Osteoblast (primary cell): ENCODE measurements around the gene TMEM200B. TPM values are rescaled to one million over a fixed set of nuclear protein-coding genes. Genes with fewer than 3 reads are reported as not detected.

ENCODE experiments used
- DNase-seq: peaks from one replicate; pipeline ENCODE4 v3.0.0; 2011; ENCODE audit warnings: low spot score, mixed read lengths; ENCODE audit not compliant: insufficient read length; ENCODE audit errors: missing footprints
- H2AFZ ChIP-seq: 2 replicates; pipeline ENCODE4 v1.6.0; 2011; ENCODE audit warnings: mild to moderate bottlenecking, low read length
- H3K27ac ChIP-seq: 2 replicates; pipeline ENCODE4 v1.5.1; 2011; ENCODE audit warnings: mild to moderate bottlenecking, low read depth, low read length, moderate library complexity
- H3K27me3 ChIP-seq: 2 replicates; pipeline ENCODE4 v1.6.0; 2012; ENCODE audit warnings: mild to moderate bottlenecking, control low read depth, inconsistent platforms, low read length, moderate library complexity; ENCODE audit not compliant: insufficient read depth
- H3K36me3 ChIP-seq: 2 replicates; pipeline ENCODE4 v1.5.1; 2011; ENCODE audit warnings: mild to moderate bottlenecking, low read length, control low read depth, moderate library complexity; ENCODE audit not compliant: insufficient read depth
- H3K4me1 ChIP-seq: 2 replicates; pipeline ENCODE4 v1.5.1; 2011; ENCODE audit warnings: mild to moderate bottlenecking, low read length, control low read depth, moderate library complexity; ENCODE audit not compliant: insufficient read depth
- H3K4me2 ChIP-seq: 2 replicates; pipeline ENCODE4 v1.6.0; 2011; ENCODE audit warnings: mild to moderate bottlenecking, low read length; ENCODE audit not compliant: insufficient read depth
- H3K4me3 ChIP-seq: fragments of 200-600 bp; sonication (generic); 3 replicates; pipeline ENCODE4 v1.5.1; 2012; ENCODE audit warnings: mild to moderate bottlenecking, low read length, inconsistent platforms; ENCODE audit not compliant: insufficient read depth
- H3K79me2 ChIP-seq: 2 replicates; pipeline ENCODE4 v1.6.0; 2012; ENCODE audit warnings: mild to moderate bottlenecking, low read length, control low read depth, inconsistent platforms; ENCODE audit not compliant: insufficient read depth
- H3K9me3 ChIP-seq: 2 replicates; pipeline ENCODE4 v1.5.1; 2011; ENCODE audit warnings: low read depth, low read length, control low read depth
- H4K20me1 ChIP-seq: 2 replicates; pipeline ENCODE4 v1.6.0; 2012; ENCODE audit warnings: mild to moderate bottlenecking, low read length, control low read depth; ENCODE audit not compliant: insufficient read depth
- total RNA-seq: library from RNA; depleted of rRNA; stranded (reverse); fragments of >200 nt; gene quantifications from 2 replicates; pipeline ENCODE4 v1.2.3, GENCODE V29; 2012
- TF ChIP-seq, protein P1 (sequence below): IDR thresholded peaks from 2 replicates; pipeline ENCODE4 v1.5.1; 2011; ENCODE audit warnings: mild to moderate bottlenecking, low read depth, low read length, moderate library complexity; ENCODE audit errors: extremely low read depth

TMEM200B gene
- total RNA-seq, 1 donor: 9.4 TPM

DNA sequence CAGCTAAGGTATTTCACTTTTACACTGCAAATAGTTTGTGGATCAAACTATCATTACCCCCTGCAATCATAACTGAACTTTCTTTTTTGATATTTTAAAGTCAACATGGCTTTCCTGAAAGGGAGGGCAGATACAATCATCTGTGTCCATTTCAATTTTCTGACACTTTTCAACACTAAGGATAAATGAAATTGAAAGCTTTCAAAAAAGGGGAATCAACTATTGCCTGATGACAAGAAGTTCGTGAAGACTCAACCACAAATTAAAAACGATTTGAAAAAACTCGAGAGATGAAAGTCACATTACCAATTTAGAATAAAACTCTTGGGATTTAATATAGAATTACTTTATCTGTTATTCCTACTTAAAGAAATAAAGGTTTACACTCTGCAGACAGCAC, 46.3 kb upstream of the TMEM200B start:
- no peak overlapping the region for H3K4me3 ChIP-seq
- H3K27ac ChIP-seq: no peak overlapping the region
- no peak overlapping the region for H2AFZ ChIP-seq
- peaks cover 100% of the 10 kb centered on the region for H3K79me2 ChIP-seq
- H3K4me2 ChIP-seq: no peak overlapping the region
- DNase-seq: no peak
- TF ChIP-seq, protein P1, sequence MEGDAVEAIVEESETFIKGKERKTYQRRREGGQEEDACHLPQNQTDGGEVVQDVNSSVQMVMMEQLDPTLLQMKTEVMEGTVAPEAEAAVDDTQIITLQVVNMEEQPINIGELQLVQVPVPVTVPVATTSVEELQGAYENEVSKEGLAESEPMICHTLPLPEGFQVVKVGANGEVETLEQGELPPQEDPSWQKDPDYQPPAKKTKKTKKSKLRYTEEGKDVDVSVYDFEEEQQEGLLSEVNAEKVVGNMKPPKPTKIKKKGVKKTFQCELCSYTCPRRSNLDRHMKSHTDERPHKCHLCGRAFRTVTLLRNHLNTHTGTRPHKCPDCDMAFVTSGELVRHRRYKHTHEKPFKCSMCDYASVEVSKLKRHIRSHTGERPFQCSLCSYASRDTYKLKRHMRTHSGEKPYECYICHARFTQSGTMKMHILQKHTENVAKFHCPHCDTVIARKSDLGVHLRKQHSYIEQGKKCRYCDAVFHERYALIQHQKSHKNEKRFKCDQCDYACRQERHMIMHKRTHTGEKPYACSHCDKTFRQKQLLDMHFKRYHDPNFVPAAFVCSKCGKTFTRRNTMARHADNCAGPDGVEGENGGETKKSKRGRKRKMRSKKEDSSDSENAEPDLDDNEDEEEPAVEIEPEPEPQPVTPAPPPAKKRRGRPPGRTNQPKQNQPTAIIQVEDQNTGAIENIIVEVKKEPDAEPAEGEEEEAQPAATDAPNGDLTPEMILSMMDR: no peak
- peaks cover 23% of the 10 kb centered on the region for H3K36me3 ChIP-seq
- H3K9me3 ChIP-seq: no peaks in the 10 kb centered on the region
- no peaks in the 10 kb centered on the region for H3K27me3 ChIP-seq
- H4K20me1 ChIP-seq: peaks cover 76% of the 10 kb centered on the region
- peaks cover 30% of the 10 kb centered on the region for H3K4me1 ChIP-seq

DNA sequence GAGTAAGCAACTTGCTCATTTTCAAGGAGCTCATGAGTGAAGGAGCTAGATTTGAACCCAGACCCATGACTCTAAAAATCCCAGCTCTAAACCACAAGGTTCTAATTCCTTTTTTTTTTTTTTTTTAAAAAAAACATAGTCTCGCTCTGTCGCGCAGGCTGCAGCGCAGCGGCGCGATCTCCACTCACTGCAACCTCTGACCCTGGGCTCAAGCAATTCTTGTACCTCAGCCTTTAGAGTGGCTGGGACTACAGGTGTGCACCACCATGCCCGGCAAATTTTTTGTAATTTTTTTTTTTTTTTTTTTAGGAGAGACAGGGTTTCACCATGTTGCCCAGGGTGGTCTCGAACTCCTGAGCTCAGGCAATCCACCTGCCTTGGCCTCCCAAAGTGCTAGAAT, 44.2 kb upstream of the TMEM200B start:
- Histone ChIP-seq H3K4me2 (no peak overlapping the region), H4K20me1 (peaks cover 84% of the 10 kb centered on the region), H2AFZ (no peak overlapping the region), H3K36me3 (peaks cover 39% of the 10 kb centered on the region), H3K27me3 (no peaks in the 10 kb centered on the region), H3K79me2 (peaks cover 100% of the 10 kb centered on the region), H3K9me3 (no peaks in the 10 kb centered on the region), H3K4me1 (peaks cover 30% of the 10 kb centered on the region), H3K4me3 (no peak overlapping the region), H3K27ac (no peak overlapping the region)
- TF ChIP-seq, protein P1: no peak
- no peak for DNase-seq

DNA sequence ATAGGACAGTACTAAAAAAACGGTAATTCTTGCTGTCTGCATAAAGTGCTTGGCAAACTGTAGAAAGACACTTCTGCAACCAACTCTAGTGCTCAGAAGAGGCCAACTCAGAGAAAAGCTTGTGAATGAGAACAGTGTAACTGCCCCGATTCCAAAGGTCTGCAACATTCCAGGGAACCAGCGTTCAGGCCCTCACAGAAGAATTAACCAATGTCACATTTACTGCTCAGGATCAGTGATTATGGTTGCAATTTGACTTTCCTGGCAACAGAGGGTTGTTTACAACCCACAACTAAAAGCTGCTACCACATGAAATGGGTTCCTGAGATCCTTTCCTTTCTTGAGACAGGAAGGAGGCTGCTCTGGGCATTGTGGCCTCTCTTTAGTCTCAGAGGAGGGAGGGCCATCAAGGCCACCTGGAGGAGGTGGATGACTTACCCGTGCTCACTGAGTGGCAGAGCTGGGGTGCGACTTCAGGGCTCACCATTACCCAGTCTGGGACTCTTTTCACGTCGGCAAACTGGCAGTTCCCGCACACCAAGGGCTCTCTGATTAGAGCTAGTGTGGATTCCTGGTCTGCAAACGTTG, 42.7 kb upstream of the TMEM200B start:
- Histone ChIP-seq H3K27ac (peak overlapping the region; percentile 25), H4K20me1 (peaks cover 80% of the 10 kb centered on the region), H3K4me2 (no peak overlapping the region), H3K9me3 (no peaks in the 10 kb centered on the region), H3K4me3 (no peak overlapping the region), H3K4me1 (peaks cover 31% of the 10 kb centered on the region), H2AFZ (no peak overlapping the region), H3K36me3 (peaks cover 50% of the 10 kb centered on the region), H3K27me3 (no peaks in the 10 kb centered on the region), H3K79me2 (peaks cover 100% of the 10 kb centered on the region)
- TF ChIP-seq, protein P1: no peak
- no peak for DNase-seq

DNA sequence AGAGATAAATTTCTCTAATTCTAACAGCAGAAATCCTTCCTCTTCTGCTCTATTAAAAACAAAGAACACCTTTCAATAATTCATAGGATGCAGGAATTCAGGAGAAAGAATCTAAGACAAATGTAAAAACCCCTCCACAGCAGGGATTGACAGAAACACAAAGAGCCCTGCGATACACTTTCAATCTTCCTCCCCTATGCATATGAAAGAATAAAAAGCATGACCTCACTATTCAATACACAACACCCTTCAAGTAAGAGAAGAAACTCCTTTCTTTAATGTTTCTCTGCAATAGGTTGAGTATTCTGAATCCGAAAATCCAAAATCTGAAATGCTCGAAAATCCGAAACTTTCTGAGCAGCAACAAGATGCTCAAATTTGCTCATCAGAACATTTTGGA, 40.9 kb upstream of the TMEM200B start:
- TF ChIP-seq, protein P1: no peak
- H3K36me3 ChIP-seq: peaks cover 64% of the 10 kb centered on the region
- H4K20me1 ChIP-seq: peaks cover 74% of the 10 kb centered on the region

More for the DNA sequence above, 40.9 kb upstream of the TMEM200B start:
- Histone ChIP-seq H2AFZ (no peak overlapping the region), H3K4me1 (peaks cover 19% of the 10 kb centered on the region), H3K27ac (no peak overlapping the region), H3K9me3 (no peaks in the 10 kb centered on the region), H3K79me2 (peaks cover 98% of the 10 kb centered on the region), H3K27me3 (no peaks in the 10 kb centered on the region), H3K4me2 (no peak overlapping the region), H3K4me3 (no peak overlapping the region)
- no peak for DNase-seq
